Cardiac septum (tissue), 1 donor: Measurements from ENCODE around the gene KCNQ2. TPM values are rescaled to one million over a fixed set of nuclear protein-coding genes. Genes with fewer than 3 reads are reported as not detected.
"Not testable (repeated sequence)": the region's sequence is repeated elsewhere in the genome, so short reads cannot be mapped to it uniquely, and the experiment has no call there.

Experiments used
- DNase-seq: peaks from one replicate; pipeline ENCODE4 v3.0.0-alpha.2; 2020; ENCODE audit warnings: low spot score
- intact Hi-C: fragments of 100-400 bp; cut with DNase I; formaldehyde crosslinking; loops from one replicate; pipeline ENCODE4 v1.14.0; 2022
- long read RNA-seq: library from polyadenylated mRNA; unstranded; transcript quantifications from one replicate; pipeline ENCODE4 v2.0.0, GENCODE V29; 2021
- total RNA-seq: library from RNA; stranded (reverse); fragmentation: NEBNext Ultra II Directional; extraction: Animal tissue kit (Norgen Biotek cat#: 25700); gene quantifications from one replicate; pipeline ENCODE4 v1.2.1, GENCODE V29; 2021
- donor health status: DM: no; HTN: no; CAD: no.

KCNQ2 gene
- 0.86 TPM for total RNA-seq
- long read RNA-seq, partial matches to known transcripts = 1 of 2 reads
- long read RNA-seq, other reads (novel, unspliced or antisense) = 1 of 2 reads

- intact Hi-C loops = no loop called here
- DNase-seq = no peak
These were observed at the start of gene KCNQ2 for GRCh38 chr20:63471981-63472831. TSS of gene KCNQ2 (minus strand) at chr20:63472655. CDS start at chr20:63472463, 192 bp downstream.

DNA sequence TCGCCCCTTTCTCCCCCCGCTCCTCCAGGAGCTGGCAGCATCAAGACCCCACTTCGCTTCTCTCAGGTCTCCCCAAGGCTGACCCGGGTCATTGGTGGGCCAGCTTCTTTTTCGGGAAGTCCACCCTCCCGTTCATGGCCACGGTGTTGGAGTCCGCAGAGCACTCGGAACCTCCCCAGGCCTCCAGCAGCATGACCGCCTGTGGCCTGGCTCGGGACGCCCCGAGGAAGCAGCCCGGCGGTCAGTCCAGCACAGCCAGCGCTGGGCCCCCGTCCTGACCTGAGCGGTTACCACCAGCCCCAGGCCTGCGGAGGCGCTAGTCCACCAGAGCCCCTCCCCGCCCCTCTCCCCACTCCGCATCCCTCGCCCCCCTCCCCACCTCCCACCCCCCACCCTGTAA, 49.1 kb upstream of the KCNQ2 start:
- intact Hi-C loops = loop anchor here (10.0 kb wide), 1 partner anchor 543 kb away; the partner anchor contains the start of gene TCEA2
- DNase-seq = no peak

- intact Hi-C loops = loop anchor here (1.0 to 10.0 kb wide), 2 partner anchors 25 to 544 kb away; partner anchors contain the start of gene TCEA2
These were observed 48.6 kb upstream of the KCNQ2 start for GRCh38 chr20:63520934-63521601.

DNA sequence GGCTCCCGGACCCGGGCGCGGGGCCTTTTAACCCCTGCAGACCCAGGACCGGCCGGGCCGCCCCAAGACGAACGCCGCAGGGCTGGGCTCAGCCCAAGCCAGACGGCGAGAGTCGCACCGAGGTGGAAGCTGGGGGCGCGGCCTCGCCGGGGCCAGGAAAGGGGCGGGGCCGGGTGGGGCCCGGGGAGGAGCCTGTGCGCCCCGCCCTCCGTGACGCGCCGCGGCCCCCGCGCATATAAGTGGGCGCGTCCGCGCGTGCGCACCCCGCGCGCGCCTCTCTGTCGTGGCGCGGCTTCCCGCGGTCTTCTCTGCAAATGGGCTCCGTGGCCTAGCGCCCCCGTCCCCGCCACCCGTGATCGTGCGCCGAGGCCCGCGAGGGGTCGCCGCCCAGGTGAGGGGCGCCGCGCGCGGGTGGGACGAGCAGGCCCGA, 48.1 kb upstream of the KCNQ2 start, which contains the start of gene PPDPF:
Gene PPDPF (plus strand): TSS at position 262 of the 430 bp plus-strand sequence. CDS start 544 bp downstream, outside the sequence.
- DNase-seq = peak; percentile 91
- intact Hi-C loops = loop anchor here (1.0 to 10.0 kb wide), 2 partner anchors 24 to 544 kb away; partner anchors contain the start of gene TCEA2

More at GRCh38 chr20:63520934-63521601, 48.6 kb upstream of the KCNQ2 start:
- peak; percentile 87 for DNase-seq

DNA sequence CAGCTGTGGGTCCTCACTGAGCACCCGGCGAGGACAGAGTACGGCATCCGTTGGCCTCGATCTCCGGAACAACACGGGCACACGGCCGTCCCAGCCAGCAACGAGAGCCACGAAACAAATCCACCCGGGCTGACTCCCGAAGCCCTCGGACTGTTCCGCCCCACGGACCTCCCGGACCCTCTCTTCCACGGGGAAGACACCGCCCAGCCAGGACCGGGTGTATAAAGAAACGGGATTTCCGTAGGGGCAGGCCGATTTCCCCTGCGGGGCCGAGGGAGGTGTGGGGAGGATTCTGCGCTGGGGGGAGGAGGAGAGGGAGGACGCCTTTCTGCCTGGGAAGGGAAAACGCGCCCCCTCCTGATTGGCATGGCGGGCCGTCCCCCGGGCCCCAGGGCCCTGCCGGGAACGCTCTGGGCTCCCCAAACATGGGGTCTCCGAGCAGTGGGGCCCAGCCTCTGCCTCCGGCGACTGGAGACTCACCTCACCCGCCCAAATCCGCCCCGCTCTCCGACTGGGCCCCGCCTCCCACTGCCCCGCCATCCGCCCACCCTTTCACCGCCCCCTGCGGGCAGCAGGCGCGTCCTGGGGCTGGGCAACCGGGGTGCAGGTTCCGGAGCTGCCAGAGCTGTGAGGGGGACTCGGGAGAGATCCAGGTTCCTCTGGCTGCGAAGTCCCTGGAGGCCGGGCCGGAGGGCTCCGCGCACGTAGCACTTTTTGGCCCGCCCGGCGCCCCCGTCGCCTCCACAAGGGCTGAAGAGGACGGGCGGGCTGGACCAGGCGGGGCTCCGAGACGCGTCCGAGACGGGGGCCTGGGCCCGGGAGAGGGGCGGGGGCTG, 47.4 kb upstream of the KCNQ2 start:
- no peak for DNase-seq
- intact Hi-C loops = loop anchor here (1.0 to 10.0 kb wide), 3 partner anchors 24 to 545 kb away; partner anchors contain the start of gene TCEA2

GRCh38 chr20:63518946-63519667, 46.7 kb upstream of the KCNQ2 start:
- intact Hi-C loops = loop anchor here (5.0 kb wide), 1 partner anchor 77 kb away; no protein-coding TSS in a partner anchor
- no peak for DNase-seq

DNA sequence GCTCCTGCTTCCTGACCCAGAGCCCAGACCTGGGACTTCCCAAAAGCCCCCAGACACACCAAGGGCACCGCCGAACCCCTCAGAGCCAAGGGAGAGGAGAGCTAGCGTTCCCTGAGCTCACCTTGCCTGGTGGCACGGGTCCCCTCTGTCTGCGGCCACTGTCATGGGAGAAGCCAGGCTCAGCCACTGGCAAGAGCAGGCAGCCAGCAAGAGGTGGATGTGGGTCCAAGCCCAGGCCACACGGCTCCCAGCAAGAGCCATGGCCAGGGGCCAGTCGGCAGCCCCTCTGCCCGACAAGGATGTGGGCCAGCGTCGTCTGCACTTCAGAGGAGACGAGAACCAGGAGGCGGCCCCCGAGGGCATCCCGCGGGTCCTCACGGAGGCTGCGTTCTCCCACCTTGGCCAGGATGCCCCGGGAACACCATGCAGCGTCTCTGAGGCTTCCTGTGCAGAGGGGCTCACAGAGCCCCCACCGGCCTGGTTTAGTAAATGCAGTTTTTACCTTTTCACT, 46.0 kb upstream of the KCNQ2 start:
- intact Hi-C loops = loop anchor here (5.0 kb wide), 1 partner anchor 76 kb away; no protein-coding TSS in a partner anchor

DNA sequence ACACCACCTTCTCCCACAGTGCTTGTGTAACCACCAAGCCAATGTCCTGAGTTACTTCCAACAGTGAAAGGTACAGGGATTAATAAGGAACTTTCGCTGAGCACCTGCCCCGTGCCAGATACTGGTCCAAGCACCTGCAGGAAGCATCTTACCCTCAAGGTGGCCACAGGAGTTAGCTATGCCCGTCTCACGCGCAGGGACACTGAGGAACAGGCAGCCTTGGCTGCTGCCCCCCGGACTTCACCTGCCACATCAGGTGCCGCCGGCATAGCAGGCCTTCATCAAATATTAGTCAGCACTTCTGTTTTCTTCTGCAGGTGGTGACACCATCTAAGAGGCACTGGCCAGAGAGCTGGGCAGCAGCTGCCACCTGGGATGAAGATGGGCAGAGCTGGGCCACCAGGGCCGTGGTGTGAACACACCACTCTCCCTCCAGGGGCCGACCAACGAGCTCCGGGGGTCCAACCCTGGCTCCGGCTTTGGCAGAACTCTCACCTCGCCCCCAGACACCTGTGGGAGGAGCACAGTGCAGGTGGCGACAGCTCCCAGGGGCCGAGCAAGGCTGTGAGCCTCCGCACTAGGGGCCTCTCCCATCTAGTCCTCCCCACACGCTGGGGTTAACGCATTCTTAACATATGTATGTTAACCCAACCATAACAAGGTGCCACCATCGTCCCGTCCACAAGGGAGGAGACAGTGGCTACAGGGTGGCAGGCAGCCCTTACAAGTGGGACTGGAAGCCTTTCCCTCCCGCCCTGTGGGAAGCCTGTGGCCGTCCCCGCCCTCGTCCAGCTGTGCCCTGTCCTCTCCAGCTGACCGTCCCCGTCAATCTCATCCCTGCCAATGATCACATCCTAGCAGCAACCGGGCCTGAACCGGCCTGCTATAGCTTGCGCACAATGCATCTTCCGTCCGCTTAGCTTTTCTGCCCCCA, 45.2 kb upstream of the KCNQ2 start:
- DNase-seq = no peak
- intact Hi-C loops = loop anchor here (5.0 kb wide), 1 partner anchor 75 kb away; no protein-coding TSS in a partner anchor

More for the DNA sequence above, 46.0 kb upstream of the KCNQ2 start:
- DNase-seq = no peak

DNA sequence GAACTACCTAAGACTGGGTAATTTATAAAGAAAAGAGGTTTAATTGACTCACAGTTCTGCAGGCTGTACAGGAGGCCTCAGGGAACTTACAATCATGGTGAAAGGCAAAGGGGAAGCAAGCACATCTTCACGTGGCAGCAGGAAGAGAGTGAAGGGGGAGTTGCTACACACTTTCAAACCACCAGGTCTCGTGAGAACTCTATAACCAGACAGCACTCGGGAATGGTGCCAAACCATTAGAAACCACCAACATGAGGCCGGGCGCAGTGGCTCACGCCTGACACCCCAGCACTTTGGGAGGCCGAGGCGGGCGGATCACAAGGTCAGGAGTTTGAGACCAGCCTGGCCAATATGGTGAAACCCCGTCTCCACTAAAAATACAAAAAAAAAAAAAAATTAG, 42.1 kb upstream of the KCNQ2 start:
- DNase-seq, intact Hi-C loops: not testable (repeated sequence)

GRCh38 chr20:63513207-63513606, 40.8 kb upstream of the KCNQ2 start:
- no peak for DNase-seq
- intact Hi-C loops = no loop called here

DNA sequence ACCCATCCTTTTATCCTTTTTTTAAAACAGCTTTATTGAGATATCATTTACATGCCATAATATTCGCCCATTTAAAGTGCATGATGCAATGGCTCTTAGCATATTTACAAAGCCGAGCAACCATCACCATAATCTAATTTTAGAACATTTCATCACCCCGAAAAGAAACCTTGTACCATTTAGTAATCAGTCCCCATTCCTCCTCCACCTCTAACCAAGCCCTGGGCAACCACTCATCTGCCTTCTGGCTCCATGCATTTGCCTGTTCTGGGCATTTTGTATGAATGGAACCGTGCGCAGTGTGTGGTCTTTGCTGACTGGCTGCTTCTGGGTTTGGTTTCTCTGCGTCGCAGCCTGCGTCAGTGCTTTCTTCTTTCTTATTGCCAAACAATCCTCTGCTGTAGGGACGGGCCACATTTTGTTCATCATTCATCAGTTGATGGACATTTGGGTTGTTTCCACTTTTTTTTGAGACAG, 36.7 kb upstream of the KCNQ2 start:
- intact Hi-C loops = no loop called here
- DNase-seq = no peak

DNA sequence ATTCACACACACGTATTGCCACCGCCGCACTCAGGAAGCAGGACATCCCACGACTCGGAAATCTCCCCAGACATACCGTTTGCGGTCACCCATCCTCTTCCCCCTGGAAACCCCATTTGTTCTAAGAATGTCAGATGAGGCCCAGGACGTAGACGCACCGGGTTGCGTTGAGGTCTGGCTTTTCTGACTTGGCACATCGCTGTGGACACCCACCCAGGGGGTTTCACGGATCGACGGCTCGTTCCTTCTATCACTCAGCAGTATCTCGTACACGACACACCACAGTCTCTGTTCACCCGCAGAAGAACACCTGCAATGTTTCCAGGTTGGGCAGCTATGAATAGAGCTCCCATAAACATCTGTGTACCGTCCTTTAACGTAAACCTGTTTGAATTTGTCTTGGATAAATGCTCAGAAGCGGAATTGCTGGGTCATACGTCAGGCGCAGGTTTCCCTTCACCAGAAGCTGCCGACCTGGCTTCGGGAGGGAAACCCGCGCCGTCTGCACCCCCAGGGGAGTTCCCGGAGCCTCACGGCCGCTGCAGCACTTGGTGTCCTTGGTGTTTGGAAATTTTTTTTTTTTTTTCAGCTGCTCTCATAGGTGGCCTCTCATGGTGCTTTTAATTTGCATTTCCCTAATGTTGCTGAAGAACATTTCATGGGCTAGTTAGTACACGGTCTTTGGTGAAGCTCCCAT, 35.8 kb upstream of the KCNQ2 start:
- DNase-seq = no peak
- intact Hi-C loops = no loop called here

DNA sequence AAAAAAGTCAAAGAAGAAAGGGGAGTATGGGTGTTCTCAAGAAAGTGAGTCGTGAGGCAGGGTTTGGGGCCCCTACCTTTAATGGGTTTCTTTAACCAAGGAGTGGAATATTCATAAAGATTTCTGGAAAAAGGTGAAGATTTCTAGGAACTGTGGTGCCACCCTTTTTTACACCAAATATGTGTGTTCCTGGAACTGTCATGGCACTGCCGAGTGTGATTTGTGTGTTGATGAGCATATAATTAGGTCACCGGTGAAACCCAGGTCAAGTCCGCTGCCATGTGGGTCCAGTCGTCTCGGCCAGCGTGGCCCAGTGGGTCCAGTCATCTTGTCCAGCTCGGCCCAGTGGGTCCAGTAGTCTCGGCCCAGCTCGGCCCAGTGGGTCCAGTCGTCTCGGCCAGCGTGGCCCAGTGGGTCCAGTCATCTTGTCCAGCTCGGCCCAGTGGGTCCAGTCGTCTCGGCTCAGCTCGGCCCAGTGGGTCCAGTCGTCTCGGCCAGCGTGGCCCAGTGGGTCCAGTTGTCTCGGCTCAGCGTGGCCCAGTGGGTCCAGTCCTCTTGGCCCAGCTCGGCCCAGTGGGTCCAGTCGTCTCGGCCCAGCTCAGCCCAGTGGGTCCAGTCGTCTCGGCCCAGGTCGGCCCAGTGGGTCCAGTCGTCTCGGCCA, 34.8 kb upstream of the KCNQ2 start:
- no peak for DNase-seq
- intact Hi-C loops = no loop called here

DNA sequence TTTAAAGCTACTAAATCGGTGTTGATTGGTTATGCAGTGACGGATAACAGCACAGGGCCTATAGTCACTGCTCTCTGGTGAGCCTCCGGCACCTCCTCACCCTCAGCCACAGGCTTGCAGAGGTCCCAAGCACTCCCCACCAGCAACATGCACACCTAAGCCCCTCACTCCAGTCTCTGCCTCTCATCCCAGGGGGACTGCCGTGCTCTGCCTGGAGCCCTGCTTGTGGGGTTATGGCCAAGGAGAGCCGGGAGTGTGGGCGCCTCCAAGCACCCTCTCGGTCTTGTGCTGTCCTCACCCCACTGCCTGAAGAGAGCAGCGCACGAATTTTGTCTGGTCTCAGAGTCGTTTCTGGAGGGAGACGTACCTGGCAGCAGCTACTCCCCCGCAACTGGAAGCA, 33.3 kb upstream of the KCNQ2 start:
- DNase-seq = no peak
- intact Hi-C loops = no loop called here

DNA sequence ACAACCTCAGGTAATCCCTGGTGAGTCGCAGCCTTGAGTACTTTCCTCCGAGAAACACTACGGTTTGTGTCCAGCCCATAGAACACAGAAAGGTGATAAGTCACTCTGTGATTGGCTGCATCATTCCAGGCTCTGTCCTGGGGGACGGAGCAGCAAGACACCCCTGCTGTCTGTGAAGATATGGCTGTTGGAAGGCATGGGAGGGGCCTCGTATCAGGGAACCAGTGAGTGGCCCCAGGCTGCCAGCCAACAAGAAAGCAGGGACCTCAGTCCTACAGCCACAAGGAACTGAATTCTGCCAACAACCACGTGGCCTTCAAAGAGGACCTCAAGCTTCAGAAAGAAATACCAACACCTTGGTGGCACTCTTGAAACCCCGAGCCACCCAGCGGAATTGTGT, 32.8 kb upstream of the KCNQ2 start:
- intact Hi-C loops = no loop called here
- DNase-seq = no peak

- intact Hi-C loops = no loop called here
- DNase-seq = no peak
These were observed 32.2 kb upstream of the KCNQ2 start for GRCh38 chr20:63504642-63505041.
